Measurements from ENCODE around the gene RNF220. TPM values are rescaled to one million over a fixed set of nuclear protein-coding genes. Genes with fewer than 3 reads are reported as not detected.

Gene RNF220
- total and polyA plus RNA-seq, 2 donors (not counting 3 experiments of a cell fraction or from before 2014, with no cell fraction given), result 62.7 to 66.6 TPM

DNA sequence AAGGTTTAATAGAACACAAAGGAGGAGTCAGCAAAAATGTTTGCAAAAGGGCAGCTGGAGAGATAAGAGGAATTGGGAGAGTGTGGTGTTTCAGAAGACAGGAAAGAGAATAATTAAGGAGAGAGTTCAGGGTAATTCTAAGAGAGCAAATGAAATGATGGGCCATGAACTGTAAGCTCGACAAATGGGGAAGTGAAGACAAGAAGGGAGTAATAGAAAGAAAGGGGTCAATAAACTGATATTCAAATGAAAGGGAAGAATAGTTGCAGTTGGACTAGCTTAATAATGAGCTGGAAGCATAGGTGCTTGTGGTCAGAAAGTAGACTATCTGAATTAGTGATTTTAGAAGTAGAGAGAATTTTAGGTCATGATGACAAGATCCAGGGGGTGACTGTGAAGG is 15.6 kb upstream of the RNF220 start:
- CTCF ChIA-PET, result interaction anchor here (1.0 to 2.3 kb wide), 2 partner anchors 12 to 16 kb away, joined by 3 to 21 read pairs; no protein-coding TSS in a partner anchor
- intact Hi-C loops (cut with micrococcal nuclease), result no loop called here
- no peak for FAIRE-seq

More for the DNA sequence above, 15.6 kb upstream of the RNF220 start:
- POLR2A ChIA-PET, result no interaction called here
- H3K9me1 ChIP-seq (replicated peaks; ENCODE audit: control insufficient read depth, extremely low read depth, insufficient read depth, low read length), result no peaks in the 10 kb centered on the region
- H3K4me2 ChIP-seq (ENCODE audit: insufficient read depth, low read length), result no peak overlapping the region
- H3K27me3 ChIP-seq (ENCODE audit: control insufficient read depth in 2 of 2, insufficient read depth in 2 of 2, low read length in 2 of 2), result peaks cover 19 to 35% of the 10 kb centered on the region in 2 experiments
- H4K20me1 ChIP-seq (replicated peaks; ENCODE audit: control insufficient read depth, extremely low read depth, insufficient read depth, low read length), result no peaks in the 10 kb centered on the region
- no peak for DNase-seq (ENCODE audit: low read depth, low spot score)
- no peaks in the 10 kb centered on the region for H3K79me2 ChIP-seq (ENCODE audit: control insufficient read depth, insufficient read depth, low read length)
- H3K4me3 ChIP-seq (replicated peaks in 1 of 3; ENCODE audit: insufficient read depth in 1 of 3, low read depth in 1 of 3, low read length in 3 of 3), result no peak overlapping the region
- dilution Hi-C loops (cut with MboI; ENCODE audit: extremely low pct_ligation_motif_present, low sequenced_read_pairs), result no loop called here
- no peak overlapping the region for H3K27ac ChIP-seq (ENCODE audit: insufficient read depth, low read depth, low read length)
- BruUV-seq (replicated peaks), result no TSS peak
- no peaks in the 10 kb centered on the region for H3K36me3 ChIP-seq (ENCODE audit: control insufficient read depth in 2 of 2, extremely low read depth in 1 of 2, insufficient read depth in 2 of 2, low read length in 2 of 2)
- no peak overlapping the region for H2AFZ ChIP-seq (ENCODE audit: low read depth, low read length)
- no peak overlapping the region for H3K9ac ChIP-seq (replicated peaks; ENCODE audit: extremely low read depth, insufficient read depth, low read length)
- TF ChIP-seq POLR2A (IDR thresholded peaks at IDR 0.05; ENCODE audit: low read depth, low read length) (no peak), POLR2AphosphoS5 (IDR thresholded peaks at IDR 0.05; ENCODE audit: insufficient read depth, low read depth, low read length) (no peak), JUN (IDR thresholded peaks at IDR 0.05; ENCODE audit: borderline replicate concordance, insufficient read depth, insufficient read length, low read depth) (no peak), FOS (IDR thresholded peaks at IDR 0.05; ENCODE audit: borderline replicate concordance, insufficient read depth, low read length) (no peak), GATA2 (IDR thresholded peaks at IDR 0.05; ENCODE audit: insufficient read depth, insufficient read length, low read depth, low read length) (no peak), MAX (IDR thresholded peaks at IDR 0.05; ENCODE audit: insufficient read depth, insufficient read length) (no peak), EZH2 (IDR thresholded peaks at IDR 0.05; ENCODE audit: borderline replicate concordance, low read depth, low read length, severe bottlenecking) (no peak), MYC (IDR thresholded peaks at IDR 0.05; ENCODE audit: low read depth, low read length) (no peak)
- TF ChIP-seq, protein P1, sequence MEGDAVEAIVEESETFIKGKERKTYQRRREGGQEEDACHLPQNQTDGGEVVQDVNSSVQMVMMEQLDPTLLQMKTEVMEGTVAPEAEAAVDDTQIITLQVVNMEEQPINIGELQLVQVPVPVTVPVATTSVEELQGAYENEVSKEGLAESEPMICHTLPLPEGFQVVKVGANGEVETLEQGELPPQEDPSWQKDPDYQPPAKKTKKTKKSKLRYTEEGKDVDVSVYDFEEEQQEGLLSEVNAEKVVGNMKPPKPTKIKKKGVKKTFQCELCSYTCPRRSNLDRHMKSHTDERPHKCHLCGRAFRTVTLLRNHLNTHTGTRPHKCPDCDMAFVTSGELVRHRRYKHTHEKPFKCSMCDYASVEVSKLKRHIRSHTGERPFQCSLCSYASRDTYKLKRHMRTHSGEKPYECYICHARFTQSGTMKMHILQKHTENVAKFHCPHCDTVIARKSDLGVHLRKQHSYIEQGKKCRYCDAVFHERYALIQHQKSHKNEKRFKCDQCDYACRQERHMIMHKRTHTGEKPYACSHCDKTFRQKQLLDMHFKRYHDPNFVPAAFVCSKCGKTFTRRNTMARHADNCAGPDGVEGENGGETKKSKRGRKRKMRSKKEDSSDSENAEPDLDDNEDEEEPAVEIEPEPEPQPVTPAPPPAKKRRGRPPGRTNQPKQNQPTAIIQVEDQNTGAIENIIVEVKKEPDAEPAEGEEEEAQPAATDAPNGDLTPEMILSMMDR (IDR thresholded peaks at IDR 0.05; ENCODE audit: extremely low read depth in 1 of 2, insufficient read depth in 1 of 2, low read depth in 1 of 2, low read length in 2 of 2), result no peak
- H3K4me1 ChIP-seq (ENCODE audit: control insufficient read depth, extremely low read depth, insufficient read depth, low read length), result no peaks in the 10 kb centered on the region
- H3K9me3 ChIP-seq (replicated peaks; ENCODE audit: control insufficient read depth, insufficient read depth, low read length), result no peaks in the 10 kb centered on the region
